GM23248 (cell line): ENCODE data around the gene ART5. TPM values are rescaled to one million over a fixed set of nuclear protein-coding genes. Genes with fewer than 3 reads are reported as not detected.

Source experiments
- DNase-seq: peaks from one replicate; pipeline ENCODE4 v3.0.0-alpha.2; 2015
- H2AFZ ChIP-seq: fragments of 200-600 bp; sonication (generic); 2 replicates; pipeline ENCODE4 v1.6.1; 2016; ENCODE audit warnings: antibody characterized with exemption
- H3F3A ChIP-seq: fragments of 200-600 bp; sonication (generic); 2 replicates; pipeline ENCODE4 v1.6.1; 2016; ENCODE audit warnings: mild to moderate bottlenecking, antibody characterized with exemption, mixed run types; ENCODE audit not compliant: insufficient read depth
- H3K27ac ChIP-seq: fragments of 200-600 bp; sonication (generic); 2 replicates; pipeline ENCODE4 v1.5.1; 2016; ENCODE audit warnings: mild to moderate bottlenecking
- H3K27me3 ChIP-seq: fragments of 200-600 bp; sonication (generic); replicated peaks from 2 replicates; pipeline ENCODE4 v1.6.1; 2016; ENCODE audit warnings: mild to moderate bottlenecking; ENCODE audit not compliant: insufficient read depth
- H3K36me3 ChIP-seq: fragments of 200-600 bp; sonication (generic); 2 replicates; pipeline ENCODE4 v1.6.1; 2016; ENCODE audit warnings: low read depth, mild to moderate bottlenecking
- H3K4me1 ChIP-seq: fragments of 200-600 bp; sonication (generic); 2 replicates; pipeline ENCODE4 v1.6.1; 2016; ENCODE audit warnings: mild to moderate bottlenecking; ENCODE audit not compliant: insufficient read depth
- H3K4me2 ChIP-seq: fragments of 200-600 bp; sonication (generic); one replicate; pipeline ENCODE4 v1.6.1; 2016; ENCODE audit warnings: mild to moderate bottlenecking; ENCODE audit not compliant: unreplicated experiment
- H3K4me3 ChIP-seq: fragments of 200-600 bp; sonication (generic); 2 replicates; pipeline ENCODE4 v1.5.1; 2016; ENCODE audit warnings: mild to moderate bottlenecking
- H3K79me2 ChIP-seq: fragments of 200-600 bp; sonication (generic); 2 replicates; pipeline ENCODE4 v1.6.1; 2016; ENCODE audit warnings: mild to moderate bottlenecking; ENCODE audit not compliant: insufficient read depth
- H3K9ac ChIP-seq: fragments of 200-600 bp; sonication (generic); 2 replicates; pipeline ENCODE4 v1.6.1; 2016; ENCODE audit warnings: mild to moderate bottlenecking
- H3K9me2 ChIP-seq: fragments of 200-600 bp; sonication (generic); 2 replicates; pipeline ENCODE4 v1.6.1; 2016; ENCODE audit warnings: mixed run types, mild to moderate bottlenecking, moderate library complexity; ENCODE audit not compliant: insufficient read depth
- H3K9me3 ChIP-seq: fragments of 200-600 bp; sonication (generic); one replicate; pipeline ENCODE4 v1.6.1; 2017; ENCODE audit warnings: low read depth
- H4K20me1 ChIP-seq: fragments of 200-600 bp; sonication (generic); 2 replicates; pipeline ENCODE4 v1.6.0; 2016; ENCODE audit not compliant: insufficient read depth
- EZH2 ChIP-seq: fragments of 200-600 bp; sonication (generic); IDR thresholded peaks from 2 replicates; pipeline ENCODE4 v1.6.1; 2018; ENCODE audit warnings: antibody characterized with exemption, mild to moderate bottlenecking; ENCODE audit not compliant: insufficient read depth, poor library complexity, severe bottlenecking
- EZH2phosphoT487 ChIP-seq: fragments of 200-600 bp; sonication (generic); IDR thresholded peaks from 2 replicates; pipeline ENCODE4 v1.6.1; 2018; ENCODE audit warnings: antibody characterized with exemption, moderate library complexity, mild to moderate bottlenecking, low read depth; ENCODE audit not compliant: insufficient read depth
- WGBS, 2 experiments: methylation state at CpG; one replicate each; pipeline ENCODE4 v1.1.6; 2015 to 2017; ENCODE audit warnings: low lambda C conversion rate in 2 of 2, low coverage in 1 of 2; ENCODE audit errors: missing lambda C conversion rate in 2 of 2; 5-methylcytosine and 5-hydroxymethylcytosine counted together
- in situ Hi-C: fragments of 300-500 bp; cut with MboI; formaldehyde crosslinking; loops from 2 replicates; pipeline ENCODE4 v1.15.0; 2020
- polyA plus RNA-seq: library from polyadenylated mRNA; unstranded; fragments of >200 nt; fragmentation: Nextera tagmentation; extraction: Ambion mirVana; gene quantifications from 2 replicates; pipeline ENCODE4 v1.2.1, GENCODE V29; 2016
- total RNA-seq: library from RNA; depleted of rRNA; stranded (reverse); fragments of >200 nt; shearing (Covaris generic); gene quantifications from 2 replicates; pipeline ENCODE4 v1.2.3, GENCODE V29; 2014

ART5 gene
- total and polyA plus RNA-seq, 2 experiments from 2014 or later, result 0.23 TPM; not detected in 1

- WGBS, 2 experiments, result 59 to 62% methylated on average over 3 of the region's 3 CpGs
- no peak for TF ChIP-seq EZH2phosphoT487
- TF ChIP-seq EZH2, result no peak
- Histone ChIP-seq H3K9me3 (no peaks in the 10 kb centered on the region), H2AFZ (no peak overlapping the region), H4K20me1 (no peaks in the 10 kb centered on the region), H3K79me2 (no peaks in the 10 kb centered on the region), H3K9me2 (no peaks in the 10 kb centered on the region), H3K4me3 (no peak overlapping the region), H3F3A (no peaks in the 10 kb centered on the region), H3K27ac (no peak overlapping the region), H3K27me3 (no peaks in the 10 kb centered on the region; the same call in 1 of the 2 replicates), H3K4me2 (no peak overlapping the region), H3K9ac (no peak overlapping the region), H3K4me1 (peaks cover 6% of the 10 kb centered on the region; the same call in 1 of the 2 replicates), H3K36me3 (no peaks in the 10 kb centered on the region)
- no peak for DNase-seq
- in situ Hi-C loops, result no loop called here
Measured at GRCh38 chr11:3611976-3612678, 29.7 kb downstream of the ART5 start.

- in situ Hi-C loops, result no loop called here
Measured at GRCh38 chr11:3610846-3611245, 30.9 kb downstream of the ART5 start.

GRCh38 chr11:3609416-3610265 is 32.2 kb downstream of the ART5 start:
- Histone ChIP-seq H3K4me2 (no peak overlapping the region), H2AFZ (no peak overlapping the region), H3F3A (no peaks in the 10 kb centered on the region), H3K9me3 (no peaks in the 10 kb centered on the region), H3K4me3 (no peak overlapping the region), H3K9me2 (no peaks in the 10 kb centered on the region), H3K79me2 (no peaks in the 10 kb centered on the region), H3K4me1 (peaks cover 6% of the 10 kb centered on the region; the same call in 1 of the 2 replicates), H3K27me3 (no peaks in the 10 kb centered on the region; the same call in 1 of the 2 replicates), H3K9ac (no peak overlapping the region), H3K36me3 (no peaks in the 10 kb centered on the region), H3K27ac (no peak overlapping the region), H4K20me1 (no peaks in the 10 kb centered on the region)
- DNase-seq, result peak; percentile 51
- TF ChIP-seq EZH2phosphoT487 (no peak), EZH2 (no peak)
- in situ Hi-C loops, result no loop called here
- WGBS, 2 experiments, result 43 to 44% methylated on average over 7 of the region's 7 CpGs

More at GRCh38 chr11:3610846-3611245, 30.9 kb downstream of the ART5 start:
- Histone ChIP-seq H3K9me2 (no peaks in the 10 kb centered on the region), H3K9me3 (no peaks in the 10 kb centered on the region), H2AFZ (no peak overlapping the region), H3F3A (no peaks in the 10 kb centered on the region), H3K4me3 (no peak overlapping the region), H3K79me2 (no peaks in the 10 kb centered on the region), H3K27ac (no peak overlapping the region), H3K27me3 (no peaks in the 10 kb centered on the region; the same call in 1 of the 2 replicates), H4K20me1 (no peaks in the 10 kb centered on the region), H3K9ac (no peak overlapping the region), H3K36me3 (no peaks in the 10 kb centered on the region), H3K4me1 (peaks cover 6% of the 10 kb centered on the region; the same call in 1 of the 2 replicates), H3K4me2 (no peak overlapping the region)
- WGBS, 2 experiments, result 83% methylated on average over 4 of the region's 4 CpGs
- TF ChIP-seq EZH2phosphoT487 (no peak), EZH2 (no peak)
- no peak for DNase-seq

- no peak overlapping the region for H3K4me2 ChIP-seq
- no peak overlapping the region for H2AFZ ChIP-seq
- H3F3A ChIP-seq, result no peaks in the 10 kb centered on the region
- DNase-seq, result no peak
- 74 to 77% methylated on average over 5 of the region's 5 CpGs for WGBS, 2 experiments
- H3K9me3 ChIP-seq, result no peaks in the 10 kb centered on the region
- H3K9me2 ChIP-seq, result no peaks in the 10 kb centered on the region
- peaks cover 6% of the 10 kb centered on the region; the same call in 1 of the 2 replicates for H3K4me1 ChIP-seq
- no peak overlapping the region for H3K27ac ChIP-seq
- in situ Hi-C loops, result no loop called here
- H3K9ac ChIP-seq, result no peak overlapping the region
- no peaks in the 10 kb centered on the region for H3K79me2 ChIP-seq
- no peak overlapping the region for H3K4me3 ChIP-seq
- H3K27me3 ChIP-seq, result 0 out of 2 replicates have a peak, but pooled peaks cover 3% of the 10 kb centered on the region
- H3K36me3 ChIP-seq, result no peaks in the 10 kb centered on the region
- TF ChIP-seq EZH2 (no peak), EZH2phosphoT487 (no peak)
- H4K20me1 ChIP-seq, result no peaks in the 10 kb centered on the region
Measured at GRCh38 chr11:3605771-3606203, 36.0 kb downstream of the ART5 start.
